ENCODE data around the gene VEZT.

GRCh38 chr12:95248095-95248494 is 30.5 kb downstream of the VEZT start:
- TF ChIP-seq, protein P1, sequence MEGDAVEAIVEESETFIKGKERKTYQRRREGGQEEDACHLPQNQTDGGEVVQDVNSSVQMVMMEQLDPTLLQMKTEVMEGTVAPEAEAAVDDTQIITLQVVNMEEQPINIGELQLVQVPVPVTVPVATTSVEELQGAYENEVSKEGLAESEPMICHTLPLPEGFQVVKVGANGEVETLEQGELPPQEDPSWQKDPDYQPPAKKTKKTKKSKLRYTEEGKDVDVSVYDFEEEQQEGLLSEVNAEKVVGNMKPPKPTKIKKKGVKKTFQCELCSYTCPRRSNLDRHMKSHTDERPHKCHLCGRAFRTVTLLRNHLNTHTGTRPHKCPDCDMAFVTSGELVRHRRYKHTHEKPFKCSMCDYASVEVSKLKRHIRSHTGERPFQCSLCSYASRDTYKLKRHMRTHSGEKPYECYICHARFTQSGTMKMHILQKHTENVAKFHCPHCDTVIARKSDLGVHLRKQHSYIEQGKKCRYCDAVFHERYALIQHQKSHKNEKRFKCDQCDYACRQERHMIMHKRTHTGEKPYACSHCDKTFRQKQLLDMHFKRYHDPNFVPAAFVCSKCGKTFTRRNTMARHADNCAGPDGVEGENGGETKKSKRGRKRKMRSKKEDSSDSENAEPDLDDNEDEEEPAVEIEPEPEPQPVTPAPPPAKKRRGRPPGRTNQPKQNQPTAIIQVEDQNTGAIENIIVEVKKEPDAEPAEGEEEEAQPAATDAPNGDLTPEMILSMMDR (IDR thresholded peaks at IDR 0.05): no peak
- no peak for TF ChIP-seq POLR2A (IDR thresholded peaks at IDR 0.05)

Data from thyroid gland (tissue), 4 donors.